BLaER1 (cell line): ENCODE measurements around the gene EIF4E1B.
"Not testable (repeated sequence)": the region's sequence is repeated elsewhere in the genome, so short reads cannot be mapped to it uniquely, and the experiment has no call there.

Source experiments
- H3K27ac ChIP-seq: shearing (Covaris generic); formaldehyde crosslinking; 2 replicates; pipeline ENCODE4 v1.8.1; 2022
- H3K27me3 ChIP-seq: shearing (Covaris generic); formaldehyde crosslinking; 2 replicates; pipeline ENCODE4 v1.8.1; 2022
- H3K36me3 ChIP-seq: shearing (Covaris generic); formaldehyde crosslinking; 2 replicates; pipeline ENCODE4 v1.8.1; 2022
- H3K4me1 ChIP-seq: shearing (Covaris generic); formaldehyde crosslinking; 2 replicates; pipeline ENCODE4 v1.8.1; 2022
- H3K4me2 ChIP-seq: shearing (Covaris generic); formaldehyde crosslinking; 2 replicates; pipeline ENCODE4 v1.8.1; 2022
- H3K4me3 ChIP-seq: shearing (Covaris generic); formaldehyde crosslinking; 2 replicates; pipeline ENCODE4 v1.8.1; 2022
- H3K9ac ChIP-seq: shearing (Covaris generic); formaldehyde crosslinking; 2 replicates; pipeline ENCODE4 v1.8.1; 2022
- H3K9me3 ChIP-seq: shearing (Covaris generic); formaldehyde crosslinking; 2 replicates; pipeline ENCODE4 v1.8.1; 2022
- H4K20me1 ChIP-seq: shearing (Covaris generic); formaldehyde crosslinking; 2 replicates; pipeline ENCODE4 v1.8.1; 2022
- Cebpa-rat ChIP-seq: shearing (Covaris generic); IDR thresholded peaks from 2 replicates; pipeline ENCODE4 v1.8.1; 2022

Gene EIF4E1B

GRCh38 chr5:176629853-176630680 lies at the start of gene EIF4E1B, which contains the start of gene SNCB:
TSS of gene EIF4E1B (plus strand) at chr5:176630675. CDS start at chr5:176642788, 12,113 bp downstream.
TSS of gene SNCB (minus strand) at chr5:176630534. CDS start at chr5:176629654, 880 bp downstream.
- no peaks in the 10 kb centered on the region for H3K36me3 ChIP-seq
- H3K4me3 ChIP-seq, result peak within 1 kb of the TSS; percentile 73
- no peak within 1 kb of the TSS for H3K27ac ChIP-seq
- TF ChIP-seq Cebpa-rat, result no peak
- H3K4me1 ChIP-seq, result peaks cover 96% of the 10 kb centered on the region
- peak within 1 kb of the TSS; percentile 60; the same call in 1 of the 2 replicates for H3K9ac ChIP-seq
- peaks cover 35% of the 10 kb centered on the region for H4K20me1 ChIP-seq
- peaks cover 27% of the 10 kb centered on the region for H3K27me3 ChIP-seq
- no peaks in the 10 kb centered on the region for H3K9me3 ChIP-seq
- H3K4me2 ChIP-seq, result peak within 1 kb of the TSS; percentile 99

GRCh38 chr5:176581361-176581760 lies 49.1 kb upstream of the EIF4E1B start:
- Histone ChIP-seq H3K9ac (no peak overlapping the region), H4K20me1 (no peaks in the 10 kb centered on the region), H3K36me3 (peaks cover 10% of the 10 kb centered on the region; the same call in 1 of the 2 replicates), H3K27me3 (no peaks in the 10 kb centered on the region), H3K9me3 (peaks cover 26% of the 10 kb centered on the region), H3K4me3 (no peak overlapping the region), H3K4me2 (no peak overlapping the region), H3K27ac (no peak overlapping the region), H3K4me1 (peaks cover 17% of the 10 kb centered on the region)
- TF ChIP-seq Cebpa-rat, result no peak

- no peak overlapping the region for H3K9ac ChIP-seq
- H3K36me3 ChIP-seq, result peaks cover 10% of the 10 kb centered on the region; the same call in 1 of the 2 replicates
- no peak overlapping the region for H3K27ac ChIP-seq
- H3K9me3 ChIP-seq, result peaks cover 30% of the 10 kb centered on the region
- H3K4me3 ChIP-seq, result no peak overlapping the region
- H3K4me1 ChIP-seq, result peaks cover 18% of the 10 kb centered on the region
- no peaks in the 10 kb centered on the region for H3K27me3 ChIP-seq
- no peaks in the 10 kb centered on the region for H4K20me1 ChIP-seq
- no peak overlapping the region for H3K4me2 ChIP-seq
- no peak for TF ChIP-seq Cebpa-rat
Measured at GRCh38 chr5:176583076-176583475, 47.4 kb upstream of the EIF4E1B start.

GRCh38 chr5:176587398-176587797 lies 43.1 kb upstream of the EIF4E1B start:
- H3K9me3 ChIP-seq, result peaks cover 37% of the 10 kb centered on the region
- no peak overlapping the region for H3K27ac ChIP-seq
- H3K4me2 ChIP-seq, result peak overlapping the region; percentile 74
- no peak for TF ChIP-seq Cebpa-rat
- H3K36me3 ChIP-seq, result peaks cover 24% of the 10 kb centered on the region
- no peaks in the 10 kb centered on the region for H3K27me3 ChIP-seq
- no peak overlapping the region for H3K4me3 ChIP-seq
- H3K4me1 ChIP-seq, result peaks cover 43% of the 10 kb centered on the region
- H4K20me1 ChIP-seq, result peaks cover 23% of the 10 kb centered on the region; the same call in 1 of the 2 replicates
- H3K9ac ChIP-seq, result no peak overlapping the region

GRCh38 chr5:176588297-176588696 lies 42.2 kb upstream of the EIF4E1B start:
- Histone ChIP-seq H3K4me2 (peak overlapping the region; percentile 74), H4K20me1 (peaks cover 23% of the 10 kb centered on the region; the same call in 1 of the 2 replicates), H3K27me3 (no peaks in the 10 kb centered on the region), H3K4me1 (peaks cover 43% of the 10 kb centered on the region), H3K9ac (no peak overlapping the region), H3K36me3 (peaks cover 32% of the 10 kb centered on the region), H3K9me3 (peaks cover 37% of the 10 kb centered on the region), H3K4me3 (no peak overlapping the region), H3K27ac (no peak overlapping the region)
- no peak for TF ChIP-seq Cebpa-rat

- Histone ChIP-seq H3K4me1 (peaks cover 47% of the 10 kb centered on the region), H4K20me1 (peaks cover 27% of the 10 kb centered on the region; the same call in 1 of the 2 replicates), H3K27ac (0 out of 2 replicates have a peak overlapping the region, but pooled peaks have one; percentile 13), H3K4me3 (no peak overlapping the region), H3K27me3 (no peaks in the 10 kb centered on the region), H3K9me3 (peaks cover 33% of the 10 kb centered on the region), H3K9ac (peak overlapping the region; percentile 24; the same call in 1 of the 2 replicates), H3K4me2 (peak overlapping the region; percentile 74), H3K36me3 (peaks cover 38% of the 10 kb centered on the region)
- TF ChIP-seq Cebpa-rat, result no peak
Measured at GRCh38 chr5:176589039-176589769, 41.3 kb upstream of the EIF4E1B start.

- Histone ChIP-seq H3K4me2 (peak overlapping the region; percentile 74), H3K9ac (peak overlapping the region; percentile 24; the same call in 1 of the 2 replicates), H3K27ac (0 out of 2 replicates have a peak overlapping the region, but pooled peaks have one; percentile 13), H3K27me3 (no peaks in the 10 kb centered on the region), H3K36me3 (peaks cover 34% of the 10 kb centered on the region), H3K4me3 (no peak overlapping the region), H3K9me3 (peaks cover 23% of the 10 kb centered on the region), H3K4me1 (peaks cover 47% of the 10 kb centered on the region), H4K20me1 (peaks cover 36% of the 10 kb centered on the region; the same call in 1 of the 2 replicates)
- no peak for TF ChIP-seq Cebpa-rat
Measured at GRCh38 chr5:176590035-176590717, 40.3 kb upstream of the EIF4E1B start.

- not testable (repeated sequence) for H3K4me3 ChIP-seq, H3K27ac ChIP-seq, H3K9me3 ChIP-seq, H3K4me2 ChIP-seq, H3K9ac ChIP-seq, H3K27me3 ChIP-seq
- peaks cover 34% of the 10 kb centered on the region for H3K36me3 ChIP-seq
- H3K4me1 ChIP-seq, result peaks cover 52% of the 10 kb centered on the region
- peaks cover 51% of the 10 kb centered on the region; the same call in 1 of the 2 replicates for H4K20me1 ChIP-seq
Measured at GRCh38 chr5:176591667-176592066, 38.8 kb upstream of the EIF4E1B start.

- Histone ChIP-seq H4K20me1 (peaks cover 60% of the 10 kb centered on the region), H3K27ac (no peak overlapping the region), H3K36me3 (peaks cover 40% of the 10 kb centered on the region), H3K9ac (no peak overlapping the region), H3K9me3 (peaks cover 7% of the 10 kb centered on the region), H3K4me1 (peaks cover 54% of the 10 kb centered on the region), H3K4me2 (no peak overlapping the region), H3K4me3 (no peak overlapping the region), H3K27me3 (0 out of 2 replicates have a peak, but pooled peaks cover 3% of the 10 kb centered on the region)
- TF ChIP-seq Cebpa-rat, result no peak
Measured at GRCh38 chr5:176592573-176592972, 37.9 kb upstream of the EIF4E1B start.
